ENCODE data around the gene HLA-DMB. TPM values are rescaled to one million over a fixed set of nuclear protein-coding genes. Genes with fewer than 3 reads are reported as not detected.

The HLA-DMB gene
- total RNA-seq (2021; fragmentation: NEBNext Ultra II Directional; extraction: Animal tissue kit (Norgen Biotek cat#: 25700)) = not detected
- long read RNA-seq = 0 reads

- DNase-seq = peak; percentile 72
- Mint-ChIP-seq H3K36me3 (ENCODE audit: low read depth) (no peaks in the 10 kb centered on the region), H3K27me3 (ENCODE audit: insufficient read depth) (peaks cover 51% of the 10 kb centered on the region), H3K9me3 (no peaks in the 10 kb centered on the region), H3K4me3 (peak within 1 kb of the TSS; percentile 49), H3K27ac (no peak within 1 kb of the TSS), H3K4me1 (ENCODE audit: low read depth) (no peaks in the 10 kb centered on the region)
- TF ChIP-seq CTCF (IDR thresholded peaks at IDR 0.05) = no peak
Measured at GRCh38 chr6:32940656-32941213, at the start of gene HLA-DMB. Gene HLA-DMB (minus strand): TSS chr6:32941028. CDS start chr6:32940807, 221 bp downstream.

- TF ChIP-seq CTCF (IDR thresholded peaks at IDR 0.05) = no peak
- Mint-ChIP-seq H3K27me3 (ENCODE audit: insufficient read depth) (peaks cover 25% of the 10 kb centered on the region), H3K36me3 (ENCODE audit: low read depth) (no peaks in the 10 kb centered on the region; the same call in 1 of the 2 replicates), H3K27ac (no peak overlapping the region), H3K9me3 (no peaks in the 10 kb centered on the region; the same call in none of the 2 replicates), H3K4me3 (no peak overlapping the region; the same call in 1 of the 2 replicates), H3K4me1 (ENCODE audit: low read depth) (no peaks in the 10 kb centered on the region)
- no peak for DNase-seq
Measured at GRCh38 chr6:32989368-32989767, 48.5 kb upstream of the HLA-DMB start.

- Mint-ChIP-seq H3K36me3 (ENCODE audit: low read depth) (peaks cover 20% of the 10 kb centered on the region), H3K27ac (peak overlapping the region; percentile 44), H3K9me3 (no peaks in the 10 kb centered on the region), H3K4me3 (no peak overlapping the region), H3K4me1 (ENCODE audit: low read depth) (peaks cover 15% of the 10 kb centered on the region), H3K27me3 (ENCODE audit: insufficient read depth) (peaks cover 26% of the 10 kb centered on the region)
- DNase-seq = peak; percentile 68
- peak; percentile 91 for TF ChIP-seq CTCF (IDR thresholded peaks at IDR 0.05)
Measured at GRCh38 chr6:32984622-32985389, 44.0 kb upstream of the HLA-DMB start.

- DNase-seq = no peak
- Mint-ChIP-seq H3K27ac (peak overlapping the region; percentile 44), H3K36me3 (ENCODE audit: low read depth) (peaks cover 27% of the 10 kb centered on the region), H3K4me3 (no peak overlapping the region), H3K4me1 (ENCODE audit: low read depth) (peaks cover 19% of the 10 kb centered on the region), H3K9me3 (no peaks in the 10 kb centered on the region), H3K27me3 (ENCODE audit: insufficient read depth) (peaks cover 24% of the 10 kb centered on the region)
- TF ChIP-seq CTCF (IDR thresholded peaks at IDR 0.05) = no peak
Measured at GRCh38 chr6:32983964-32984621, 43.3 kb upstream of the HLA-DMB start.

- no peak for DNase-seq
- H3K27me3 Mint-ChIP-seq (ENCODE audit: insufficient read depth) = peaks cover 27% of the 10 kb centered on the region
- H3K4me3 Mint-ChIP-seq = no peak overlapping the region
- no peak for TF ChIP-seq CTCF (IDR thresholded peaks at IDR 0.05)
- H3K36me3 Mint-ChIP-seq (ENCODE audit: low read depth) = peaks cover 33% of the 10 kb centered on the region
- peak overlapping the region; percentile 44 for H3K27ac Mint-ChIP-seq
- H3K9me3 Mint-ChIP-seq = no peaks in the 10 kb centered on the region
- H3K4me1 Mint-ChIP-seq (ENCODE audit: low read depth) = peaks cover 23% of the 10 kb centered on the region
Measured at GRCh38 chr6:32983493-32983848, 42.6 kb upstream of the HLA-DMB start.
